Neural crest cell (in vitro differentiated cells): ENCODE data around the gene DUSP8. TPM values are rescaled to one million over a fixed set of nuclear protein-coding genes. Genes with fewer than 3 reads are reported as not detected.
"Not testable (repeated sequence)": the region's sequence is repeated elsewhere in the genome, so short reads cannot be mapped to it uniquely, and the experiment has no call there.

ENCODE experiments used
- DNase-seq: peaks from one replicate; pipeline ENCODE4 v3.0.0; 2021; ENCODE audit warnings: low read depth, mixed read lengths, low spot score
- H3K27ac Mint-ChIP-seq: one replicate; pipeline ENCODE4 v1.8.0; 2021; ENCODE audit warnings: mild to moderate bottlenecking, mixed read lengths; ENCODE audit not compliant: unreplicated experiment
- H3K27me3 Mint-ChIP-seq: 2 replicates; pipeline ENCODE4 v1.8.0; 2021; ENCODE audit warnings: low read depth, mild to moderate bottlenecking, mixed read lengths
- H3K36me3 Mint-ChIP-seq: 2 replicates; pipeline ENCODE4 v1.8.0; 2021; ENCODE audit warnings: low read depth, mild to moderate bottlenecking, mixed read lengths
- H3K4me1 Mint-ChIP-seq: 2 replicates; pipeline ENCODE4 v1.8.0; 2021; ENCODE audit warnings: mixed read lengths
- H3K4me3 Mint-ChIP-seq: one replicate; pipeline ENCODE4 v1.8.0; 2021; ENCODE audit warnings: mild to moderate bottlenecking, mixed read lengths
- H3K9me3 Mint-ChIP-seq: 2 replicates; pipeline ENCODE4 v1.8.0; 2021; ENCODE audit warnings: mixed read lengths
- CTCF ChIP-seq: fragments of 200-600 bp; sonication (generic); conservative IDR thresholded peaks from 2 replicates; pipeline ENCODE4 v1.5.0; 2021; ENCODE audit warnings: antibody characterized with exemption, mild to moderate bottlenecking
- total RNA-seq: library from RNA; stranded (reverse); gene quantifications from 2 replicates; pipeline ENCODE4 v1.2.1, GENCODE V29; 2021

The DUSP8 gene
- total RNA-seq, 1 donor from 2014 or later = 10.1 TPM

- no peaks in the 10 kb centered on the region for H3K36me3 Mint-ChIP-seq
- H3K27ac Mint-ChIP-seq = no peak overlapping the region
- no peak overlapping the region for H3K4me3 Mint-ChIP-seq
- H3K4me1 Mint-ChIP-seq = peaks cover 27% of the 10 kb centered on the region
- no peaks in the 10 kb centered on the region for H3K9me3 Mint-ChIP-seq
- no peak for TF ChIP-seq CTCF
- H3K27me3 Mint-ChIP-seq = no peaks in the 10 kb centered on the region
- DNase-seq = no peak
Measured at GRCh38 chr11:1510928-1511327, 61.1 kb downstream of the DUSP8 start.

- DNase-seq, H3K27me3 Mint-ChIP-seq: not testable (repeated sequence)
- H3K4me1 Mint-ChIP-seq = peaks cover 27% of the 10 kb centered on the region
Measured at GRCh38 chr11:1510351-1510750, 61.7 kb downstream of the DUSP8 start.

GRCh38 chr11:1509626-1510255 lies 62.3 kb downstream of the DUSP8 start:
- no peak for DNase-seq
- Mint-ChIP-seq H3K36me3 (no peaks in the 10 kb centered on the region), H3K4me3 (no peak overlapping the region), H3K27ac (no peak overlapping the region), H3K27me3 (no peaks in the 10 kb centered on the region), H3K4me1 (peaks cover 27% of the 10 kb centered on the region), H3K9me3 (no peaks in the 10 kb centered on the region)
- no peak for TF ChIP-seq CTCF

More at GRCh38 chr11:1510351-1510750, 61.7 kb downstream of the DUSP8 start:
- H3K27ac Mint-ChIP-seq, H3K9me3 Mint-ChIP-seq, H3K36me3 Mint-ChIP-seq, H3K4me3 Mint-ChIP-seq: not testable (repeated sequence)

- no peaks in the 10 kb centered on the region for H3K27me3 Mint-ChIP-seq
- H3K36me3 Mint-ChIP-seq = no peaks in the 10 kb centered on the region
- H3K27ac Mint-ChIP-seq = no peak overlapping the region
- H3K4me3 Mint-ChIP-seq = no peak overlapping the region
- no peaks in the 10 kb centered on the region for H3K9me3 Mint-ChIP-seq
- no peak for DNase-seq
- TF ChIP-seq CTCF = no peak
- H3K4me1 Mint-ChIP-seq = peaks cover 21% of the 10 kb centered on the region
Measured at GRCh38 chr11:1508986-1509385, 63.1 kb downstream of the DUSP8 start.

GRCh38 chr11:1508491-1508891 lies 63.6 kb downstream of the DUSP8 start:
- Mint-ChIP-seq H3K27ac (no peak overlapping the region), H3K4me1 (peaks cover 18% of the 10 kb centered on the region), H3K4me3 (no peak overlapping the region), H3K36me3 (no peaks in the 10 kb centered on the region), H3K27me3 (no peaks in the 10 kb centered on the region), H3K9me3 (no peaks in the 10 kb centered on the region)
- no peak for DNase-seq
- TF ChIP-seq CTCF = no peak

GRCh38 chr11:1507381-1508140 lies 64.5 kb downstream of the DUSP8 start:
- Mint-ChIP-seq H3K27me3 (no peaks in the 10 kb centered on the region), H3K27ac (no peak overlapping the region), H3K4me3 (no peak overlapping the region), H3K9me3 (no peaks in the 10 kb centered on the region), H3K36me3 (no peaks in the 10 kb centered on the region), H3K4me1 (peaks cover 12% of the 10 kb centered on the region)
- no peak for DNase-seq
- TF ChIP-seq CTCF = no peak
